A673 (cell line): ENCODE data around the gene PLB1.

ENCODE experiments used
- CTCF ChIP-seq: fragments of 300-800, 200-600 bp; sonication (generic); conservative IDR thresholded peaks from 2 replicates; pipeline ENCODE4 v1.5.1; 2017; ENCODE audit warnings: low read depth, mild to moderate bottlenecking, antibody characterized with exemption, low read length, moderate library complexity, mixed read lengths
- EZH2 ChIP-seq: fragments of 200-600 bp; sonication (generic); IDR thresholded peaks from 2 replicates; pipeline ENCODE4 v1.6.1; 2017; ENCODE audit warnings: borderline replicate concordance, low read depth, mild to moderate bottlenecking, mixed read lengths, antibody characterized with exemption, low read length; ENCODE audit not compliant: poor library complexity, severe bottlenecking

- TF ChIP-seq CTCF (no peak), EZH2 (no peak)
Measured at GRCh38 chr2:28580078-28580477, 84.2 kb downstream of the PLB1 start.
